ENCODE data around the gene MRNIP. TPM values are rescaled to one million over a fixed set of nuclear protein-coding genes. Genes with fewer than 3 reads are reported as not detected.

MRNIP gene
- polyA plus RNA-seq, 1 donor (not counting 4 experiments of a cell fraction or from before 2014, with no cell fraction given), result 14.9 TPM

DNA sequence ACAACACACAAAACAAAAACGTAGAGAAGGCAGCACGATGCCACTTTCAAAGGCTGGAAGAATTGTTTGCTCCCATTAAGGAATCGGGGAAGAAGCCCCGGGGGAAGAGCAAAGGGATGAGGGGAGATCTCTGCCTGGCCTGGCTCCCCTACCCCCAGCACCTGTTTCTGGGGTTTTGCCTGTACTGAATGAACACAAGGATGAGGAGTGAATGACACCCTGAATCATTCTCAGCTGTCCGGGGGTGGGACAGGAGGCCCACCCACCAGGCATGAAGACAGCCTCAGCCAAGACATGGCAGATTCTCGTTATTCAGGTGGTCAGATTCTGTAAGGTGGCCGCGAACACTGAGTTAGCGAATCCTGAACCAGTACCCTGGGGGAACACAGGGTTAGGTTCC is 41.6 kb upstream of the MRNIP start:
- peaks cover 2% of the 10 kb centered on the region for H4K20me1 ChIP-seq (ENCODE audit: control insufficient read depth, extremely low read depth, insufficient read depth, low read length)
- peaks cover 42% of the 10 kb centered on the region for H3K79me2 ChIP-seq (ENCODE audit: control insufficient read depth, insufficient read depth, low read length)
- H3K4me3 ChIP-seq (ENCODE audit: control insufficient read depth in 2 of 3, extremely low read depth in 1 of 3, insufficient read depth in 2 of 3, low read depth in 1 of 3, low read length in 3 of 3), result no peak overlapping the region
- peak; percentile 34 for FAIRE-seq
- peaks cover 41 to 54% of the 10 kb centered on the region in 2 experiments for H3K36me3 ChIP-seq (ENCODE audit: control insufficient read depth in 2 of 2, extremely low read depth in 1 of 2, insufficient read depth in 2 of 2, low read length in 2 of 2)
- no peak for DNase-seq (ENCODE audit: low read depth, low spot score)
- TF ChIP-seq, protein P1, sequence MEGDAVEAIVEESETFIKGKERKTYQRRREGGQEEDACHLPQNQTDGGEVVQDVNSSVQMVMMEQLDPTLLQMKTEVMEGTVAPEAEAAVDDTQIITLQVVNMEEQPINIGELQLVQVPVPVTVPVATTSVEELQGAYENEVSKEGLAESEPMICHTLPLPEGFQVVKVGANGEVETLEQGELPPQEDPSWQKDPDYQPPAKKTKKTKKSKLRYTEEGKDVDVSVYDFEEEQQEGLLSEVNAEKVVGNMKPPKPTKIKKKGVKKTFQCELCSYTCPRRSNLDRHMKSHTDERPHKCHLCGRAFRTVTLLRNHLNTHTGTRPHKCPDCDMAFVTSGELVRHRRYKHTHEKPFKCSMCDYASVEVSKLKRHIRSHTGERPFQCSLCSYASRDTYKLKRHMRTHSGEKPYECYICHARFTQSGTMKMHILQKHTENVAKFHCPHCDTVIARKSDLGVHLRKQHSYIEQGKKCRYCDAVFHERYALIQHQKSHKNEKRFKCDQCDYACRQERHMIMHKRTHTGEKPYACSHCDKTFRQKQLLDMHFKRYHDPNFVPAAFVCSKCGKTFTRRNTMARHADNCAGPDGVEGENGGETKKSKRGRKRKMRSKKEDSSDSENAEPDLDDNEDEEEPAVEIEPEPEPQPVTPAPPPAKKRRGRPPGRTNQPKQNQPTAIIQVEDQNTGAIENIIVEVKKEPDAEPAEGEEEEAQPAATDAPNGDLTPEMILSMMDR (optimal IDR thresholded peaks at IDR 0.05 in 1 of 3, IDR thresholded peaks at IDR 0.05 in 1 of 3, conservative IDR thresholded peaks at IDR 0.05 in 1 of 3; ENCODE audit: extremely low read depth in 1 of 3, insufficient read depth in 2 of 3, low read length in 3 of 3), result no peak
- TF ChIP-seq EZH2 (IDR thresholded peaks at IDR 0.05; ENCODE audit: low read length), result no peak
- dilution Hi-C loops (cut with MboI; ENCODE audit: extremely low pct_ligation_motif_present, low sequenced_read_pairs), result no loop called here
- no peak overlapping the region for H3K9ac ChIP-seq (ENCODE audit: control insufficient read depth, extremely low read depth, insufficient read depth, low read length)
- H3K4me2 ChIP-seq (ENCODE audit: control insufficient read depth, extremely low read depth, insufficient read depth, low read depth, low read length), result no peak overlapping the region
- H3K27ac ChIP-seq (ENCODE audit: control insufficient read depth, insufficient read depth, low read length), result no peak overlapping the region
- no peaks in the 10 kb centered on the region for H3K27me3 ChIP-seq (ENCODE audit: control insufficient read depth, extremely low read depth, insufficient read depth, low read length)
- H3K9me1 ChIP-seq (ENCODE audit: control insufficient read depth, extremely low read depth, insufficient read depth, low read length), result no peaks in the 10 kb centered on the region
- H3K9me3 ChIP-seq (ENCODE audit: control insufficient read depth, low read depth, low read length), result no peaks in the 10 kb centered on the region
- H2AFZ ChIP-seq (ENCODE audit: control insufficient read depth, low read length), result no peak overlapping the region
- H3K4me1 ChIP-seq (ENCODE audit: control insufficient read depth, extremely low read depth, insufficient read depth, low read length), result no peaks in the 10 kb centered on the region

DNA sequence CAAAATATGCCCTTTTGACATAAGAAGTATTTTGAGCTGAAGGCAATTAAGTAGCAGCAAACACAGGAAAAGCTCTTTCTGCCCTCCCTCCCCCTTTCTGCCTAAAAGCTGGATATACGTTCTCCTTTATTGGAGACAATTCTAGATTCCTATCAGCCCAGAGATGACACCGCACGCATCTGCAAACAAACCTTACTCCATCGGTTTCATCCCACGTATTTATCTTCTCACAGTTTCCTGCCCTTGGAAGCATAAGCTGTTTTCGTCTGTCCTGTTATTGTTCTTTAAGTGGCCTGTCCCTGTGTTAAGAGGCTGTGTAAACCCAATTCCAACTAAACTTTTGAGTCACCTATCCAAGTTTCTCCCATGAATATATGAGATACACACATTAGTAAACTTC is 37.2 kb upstream of the MRNIP start:
- H3K27ac ChIP-seq (ENCODE audit: control insufficient read depth, insufficient read depth, low read length), result no peak overlapping the region
- no peak overlapping the region for H3K9ac ChIP-seq (ENCODE audit: control insufficient read depth, extremely low read depth, insufficient read depth, low read length)
- no peaks in the 10 kb centered on the region for H3K9me1 ChIP-seq (ENCODE audit: control insufficient read depth, extremely low read depth, insufficient read depth, low read length)
- H3K4me1 ChIP-seq (ENCODE audit: control insufficient read depth, extremely low read depth, insufficient read depth, low read length), result no peaks in the 10 kb centered on the region
- H3K9me3 ChIP-seq (ENCODE audit: control insufficient read depth, low read depth, low read length), result no peaks in the 10 kb centered on the region
- TF ChIP-seq, protein P1 (optimal IDR thresholded peaks at IDR 0.05 in 1 of 3, IDR thresholded peaks at IDR 0.05 in 1 of 3, conservative IDR thresholded peaks at IDR 0.05 in 1 of 3; ENCODE audit: extremely low read depth in 1 of 3, insufficient read depth in 2 of 3, low read length in 3 of 3), result no peak
- no peak for TF ChIP-seq EZH2 (IDR thresholded peaks at IDR 0.05; ENCODE audit: low read length)
- dilution Hi-C loops (cut with MboI; ENCODE audit: extremely low pct_ligation_motif_present, low sequenced_read_pairs), result no loop called here
- no peaks in the 10 kb centered on the region for H3K27me3 ChIP-seq (ENCODE audit: control insufficient read depth, extremely low read depth, insufficient read depth, low read length)
- no peak for FAIRE-seq
- H4K20me1 ChIP-seq (ENCODE audit: control insufficient read depth, extremely low read depth, insufficient read depth, low read length), result no peaks in the 10 kb centered on the region
- H3K79me2 ChIP-seq (ENCODE audit: control insufficient read depth, insufficient read depth, low read length), result peaks cover 9% of the 10 kb centered on the region
- H3K4me3 ChIP-seq (ENCODE audit: control insufficient read depth in 2 of 3, extremely low read depth in 1 of 3, insufficient read depth in 2 of 3, low read depth in 1 of 3, low read length in 3 of 3), result no peak overlapping the region
- peaks cover 59 to 61% of the 10 kb centered on the region in 2 experiments for H3K36me3 ChIP-seq (ENCODE audit: control insufficient read depth in 2 of 2, extremely low read depth in 1 of 2, insufficient read depth in 2 of 2, low read length in 2 of 2)
- no peak for DNase-seq (ENCODE audit: low read depth, low spot score)
- no peak overlapping the region for H3K4me2 ChIP-seq (ENCODE audit: control insufficient read depth, extremely low read depth, insufficient read depth, low read depth, low read length)
- H2AFZ ChIP-seq (ENCODE audit: control insufficient read depth, low read length), result no peak overlapping the region
